HG03378 (cell line): ENCODE measurements around the gene ARX.

Experiments used
- ATAC-seq: cut with Tn5 transposase; IDR thresholded peaks from one replicate; pipeline ENCODE4 v1.9.1; 2021; ENCODE audit warnings: mild to moderate bottlenecking, moderate library complexity; ENCODE audit not compliant: unreplicated experiment

The ARX gene

DNA sequence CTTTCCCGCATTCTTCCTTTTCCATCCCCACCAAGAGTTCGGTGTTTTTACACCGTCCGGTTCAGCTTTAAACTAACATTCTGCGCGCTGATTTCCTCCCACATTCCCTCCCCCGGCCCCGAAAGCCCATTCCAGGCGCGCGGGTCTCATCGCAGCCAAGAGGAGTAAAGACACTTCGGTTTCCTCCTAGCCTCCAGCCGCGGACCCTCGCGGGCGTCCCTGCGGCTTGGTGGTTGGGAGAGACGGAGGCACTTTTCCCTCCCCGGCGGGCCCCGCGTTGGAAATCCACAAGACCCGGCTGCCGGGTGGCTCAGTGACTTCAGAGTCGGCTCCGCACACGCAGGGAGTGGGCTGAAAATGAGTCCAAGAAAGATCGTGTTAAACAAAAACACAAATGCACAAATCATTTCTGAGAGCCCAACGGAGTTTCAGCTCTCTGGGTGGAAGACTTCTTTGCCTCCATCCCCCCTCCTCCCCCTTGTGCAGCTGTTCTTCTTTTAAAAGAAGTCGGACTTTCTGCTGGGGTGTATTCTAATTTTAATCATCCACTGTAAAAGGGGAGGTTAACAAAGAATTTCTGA lies 2.0 kb upstream of the ARX start:
- no peak for ATAC-seq

DNA sequence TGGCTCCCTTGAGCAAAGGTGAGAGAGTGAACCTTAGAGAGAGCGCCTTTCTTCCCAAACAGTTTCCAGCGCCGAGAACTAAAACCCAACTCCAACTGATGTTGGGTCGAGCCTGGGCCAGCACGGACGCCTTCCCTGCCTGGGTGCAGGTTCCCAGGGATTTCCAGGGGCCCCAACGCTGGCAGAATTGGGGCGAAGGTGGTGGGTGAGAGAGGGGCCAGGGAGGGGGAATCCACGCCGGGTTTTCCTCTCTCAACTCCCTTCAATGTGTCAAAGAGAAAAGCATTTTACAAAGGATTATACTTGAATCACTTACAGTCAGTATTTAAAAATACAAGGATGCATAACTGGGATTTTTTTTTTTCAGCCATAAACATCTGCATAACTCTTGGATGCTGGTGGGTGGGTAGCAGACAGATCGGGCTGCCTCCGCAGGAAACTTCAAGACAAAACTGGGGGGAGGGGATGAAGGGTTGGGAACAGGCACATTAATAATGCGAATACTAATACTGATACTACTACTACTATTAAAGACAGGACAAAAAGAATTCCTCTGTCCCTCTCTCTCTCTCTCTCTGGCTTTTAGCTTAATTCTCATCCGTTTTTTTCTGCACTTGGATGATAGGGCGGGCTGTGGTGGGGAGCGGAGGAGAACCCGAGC lies 1.3 kb upstream of the ARX start:
- no peak for ATAC-seq

DNA sequence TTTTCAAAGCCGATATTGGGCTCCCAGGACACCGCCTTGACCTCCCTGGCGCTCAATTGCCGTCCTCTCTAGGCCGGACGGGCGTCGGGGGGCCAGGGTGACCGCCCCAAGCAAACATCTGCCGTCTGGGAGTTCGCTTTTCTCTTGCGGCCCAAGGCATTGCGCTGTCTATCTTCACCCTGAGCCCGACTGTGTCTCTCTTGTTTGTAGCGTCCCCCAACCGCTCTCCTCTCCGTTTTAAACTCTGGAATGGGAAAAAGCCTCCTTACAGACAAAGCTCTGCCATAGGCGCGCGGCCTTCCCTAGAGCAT lies 551 bp upstream of the ARX start:
- no peak for ATAC-seq

DNA sequence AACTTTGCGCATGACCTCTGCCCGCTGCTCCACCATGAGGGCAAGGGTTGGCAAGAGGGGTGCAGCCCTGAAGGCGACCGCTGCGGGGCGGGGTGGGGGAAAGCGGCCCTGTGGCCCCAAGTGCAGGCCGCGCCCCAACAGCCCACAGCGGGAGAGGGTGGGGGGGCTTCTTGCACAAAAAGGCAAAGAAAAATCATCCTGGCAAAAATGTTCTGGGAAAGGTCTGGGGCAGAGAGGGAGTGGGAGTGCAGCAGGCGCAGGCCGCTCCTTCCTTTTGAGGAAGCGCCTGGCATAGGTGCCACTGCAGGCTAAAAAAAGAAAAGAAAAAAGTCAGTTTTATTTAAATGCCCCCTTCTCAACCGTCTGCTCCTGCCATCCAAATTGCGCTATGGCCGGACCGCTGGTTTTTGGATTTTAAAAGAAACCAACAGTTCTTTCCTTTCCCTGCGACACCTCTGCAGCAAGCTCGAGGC lies 1.4 kb downstream of the ARX start:
- no peak for ATAC-seq

DNA sequence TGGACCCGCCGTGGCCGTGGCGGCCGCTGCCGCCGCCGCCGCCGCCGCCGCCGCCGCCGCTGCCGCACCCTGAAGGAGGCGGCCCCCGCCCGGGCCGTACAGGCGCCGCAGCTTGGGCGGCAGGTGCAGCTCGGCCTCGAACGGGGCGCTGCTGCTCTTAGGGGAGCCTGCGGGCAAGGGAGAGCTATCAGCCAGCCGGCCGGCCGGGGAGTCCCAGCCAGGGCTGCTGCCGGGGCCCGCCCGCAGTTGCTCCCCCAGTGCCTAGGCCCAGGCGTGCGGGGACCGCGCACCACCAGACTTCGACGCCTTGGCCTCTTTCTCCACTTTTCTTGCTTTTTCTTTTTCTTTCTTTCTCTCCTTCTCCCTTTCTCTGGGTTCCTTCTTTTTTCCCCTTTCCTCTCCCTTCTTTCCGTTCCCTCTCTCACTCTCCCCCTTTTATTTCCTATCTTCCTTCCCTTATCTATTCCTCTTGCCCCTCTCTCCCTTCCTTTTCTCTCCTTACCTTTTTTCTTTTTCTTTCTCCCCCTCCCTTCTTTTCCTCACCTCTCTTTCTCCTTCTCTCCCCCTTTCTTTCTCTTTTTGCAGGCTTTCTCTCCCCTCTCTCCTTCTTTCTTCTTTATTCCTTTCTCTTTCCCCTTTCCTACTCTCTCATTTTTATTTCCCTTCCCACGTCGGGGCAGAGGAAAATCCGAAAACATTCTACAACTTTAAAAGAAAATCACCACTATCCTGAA lies 2.0 kb downstream of the ARX start:
- no peak for ATAC-seq

DNA sequence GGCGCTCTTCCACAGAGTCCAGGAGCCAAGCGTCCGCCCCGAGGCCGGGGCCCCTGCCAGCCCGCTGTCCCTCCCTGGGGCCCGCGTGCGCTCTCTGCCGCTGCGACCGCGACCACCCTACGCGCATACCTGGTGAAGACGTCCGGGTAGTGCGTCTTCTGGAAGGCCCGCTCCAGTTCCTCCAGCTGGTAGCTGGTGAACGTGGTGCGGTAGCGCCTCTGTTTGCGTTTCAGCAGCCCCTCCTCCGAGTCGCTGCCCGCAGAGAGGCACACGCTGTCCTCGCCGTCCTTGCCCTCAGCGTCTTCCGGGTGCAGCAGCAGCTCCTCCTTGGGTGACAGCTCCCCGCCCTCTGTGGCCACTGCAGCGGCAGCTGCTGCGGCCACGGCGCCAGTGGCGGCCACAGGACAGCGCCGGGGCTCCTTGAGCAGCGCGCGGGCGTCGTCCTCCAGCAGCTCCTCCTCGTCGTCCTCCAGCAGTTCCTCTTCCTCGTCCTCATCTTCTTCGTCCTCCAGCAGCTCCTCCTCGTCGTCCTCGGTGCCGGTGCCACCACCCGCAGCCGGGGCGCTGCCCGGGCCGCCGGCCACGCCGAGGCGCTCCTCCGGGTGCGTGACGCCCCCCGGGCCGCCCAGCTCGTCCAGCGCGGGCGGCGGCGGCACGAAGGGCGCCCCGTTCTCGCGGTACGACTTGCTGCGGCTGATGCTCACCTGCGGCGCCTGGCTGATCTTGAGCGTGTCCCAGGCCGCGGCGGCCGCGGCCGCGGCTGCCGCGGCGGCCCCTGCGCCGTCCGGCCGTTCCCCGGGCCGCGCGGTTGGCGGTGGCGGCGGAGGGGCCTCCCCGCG lies 2.8 kb downstream of the ARX start:
- no peak for ATAC-seq

DNA sequence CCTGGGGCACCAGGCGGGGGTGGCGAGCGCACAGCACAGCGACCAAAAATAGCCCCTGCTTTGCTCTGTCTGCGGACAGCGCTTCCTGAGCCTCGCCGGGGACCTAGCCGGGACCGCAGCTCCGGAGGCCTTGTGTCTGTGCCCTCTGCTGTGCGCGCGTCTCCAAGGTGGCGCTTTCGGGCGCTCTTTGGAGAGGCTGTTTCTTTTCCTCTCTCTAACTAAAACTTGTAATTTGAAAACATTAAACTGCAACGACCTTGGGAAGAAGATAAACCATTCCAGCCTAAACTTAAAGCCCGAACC lies 3.4 kb downstream of the ARX start:
- ATAC-seq, result no peak

DNA sequence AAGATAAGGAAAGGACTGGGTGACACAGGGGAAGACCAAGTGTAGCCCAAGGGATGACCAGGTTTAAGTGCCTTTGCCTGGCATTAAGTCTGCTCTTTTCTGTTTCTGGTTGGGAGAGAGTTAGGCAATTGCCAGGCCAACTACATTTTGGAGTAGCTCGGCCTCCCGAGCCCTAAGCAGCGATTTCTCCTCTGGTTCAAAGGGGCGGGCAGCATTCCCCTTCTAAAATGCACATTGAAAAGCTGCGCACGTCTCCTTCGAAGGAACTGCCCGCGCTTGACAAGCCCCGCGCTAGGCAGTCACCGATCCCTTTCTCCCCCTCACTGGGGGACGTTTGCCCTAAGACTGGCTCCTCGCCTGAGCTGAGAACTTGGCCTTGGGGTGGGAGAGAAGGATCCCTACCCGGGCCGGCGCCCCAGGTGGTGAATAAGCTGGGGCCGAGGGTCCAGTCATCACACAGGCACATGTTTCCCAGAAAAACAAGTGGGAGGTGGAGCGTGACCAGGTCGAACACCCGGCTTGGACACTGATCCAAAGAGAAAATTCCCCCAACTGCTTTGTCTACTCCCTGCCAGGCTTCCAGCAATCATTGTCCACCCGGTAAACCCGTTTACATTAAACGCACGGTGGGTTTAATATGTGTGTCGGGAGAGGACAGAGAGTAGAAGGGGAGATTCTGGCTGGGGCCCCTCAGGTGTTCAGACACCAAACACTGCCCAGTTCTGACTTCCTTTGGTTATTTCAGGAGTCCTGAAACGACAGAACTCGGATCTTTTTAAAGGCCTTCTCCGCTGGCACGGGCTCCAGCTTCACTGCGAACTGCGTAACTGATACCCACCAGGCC lies 4.0 kb downstream of the ARX start:
- no peak for ATAC-seq

DNA sequence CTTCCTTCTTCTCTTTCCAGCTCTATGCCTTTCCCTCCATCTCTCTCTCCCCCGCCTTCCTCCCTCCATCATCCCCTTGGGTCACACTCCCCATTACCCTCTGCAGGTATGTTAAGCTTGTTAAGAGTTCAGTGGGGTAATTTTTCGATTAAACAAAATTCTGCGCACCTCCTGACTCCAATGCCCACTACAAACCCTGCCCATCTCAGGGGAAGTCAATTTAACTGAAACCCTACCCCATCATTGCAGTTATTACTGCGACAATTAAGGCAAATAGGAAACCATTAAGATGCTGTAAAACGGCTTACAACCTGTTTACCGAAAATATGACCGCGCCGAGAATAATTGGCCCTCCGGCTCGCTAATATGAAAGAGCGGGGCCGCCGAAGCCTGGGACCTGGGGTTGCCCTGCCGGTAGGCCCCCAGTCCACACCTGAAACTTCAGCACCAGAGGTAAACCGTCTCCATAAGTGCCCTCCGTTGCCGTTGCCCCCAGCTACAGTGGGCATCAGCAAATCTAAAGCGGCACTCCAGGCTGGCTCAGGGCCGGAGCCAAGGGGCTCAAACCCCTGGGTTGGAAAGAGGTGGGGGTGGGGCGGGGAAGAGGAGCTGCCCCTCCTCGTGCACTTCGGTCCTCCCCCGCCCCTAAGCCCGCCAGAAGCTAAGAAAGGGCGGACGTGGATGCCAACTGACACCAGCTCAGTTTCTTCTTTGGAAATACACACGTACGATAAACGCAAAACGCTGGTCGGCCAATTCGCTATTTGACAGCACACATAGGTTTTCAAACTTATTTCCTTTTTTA lies 4.8 kb downstream of the ARX start:
- no peak for ATAC-seq

DNA sequence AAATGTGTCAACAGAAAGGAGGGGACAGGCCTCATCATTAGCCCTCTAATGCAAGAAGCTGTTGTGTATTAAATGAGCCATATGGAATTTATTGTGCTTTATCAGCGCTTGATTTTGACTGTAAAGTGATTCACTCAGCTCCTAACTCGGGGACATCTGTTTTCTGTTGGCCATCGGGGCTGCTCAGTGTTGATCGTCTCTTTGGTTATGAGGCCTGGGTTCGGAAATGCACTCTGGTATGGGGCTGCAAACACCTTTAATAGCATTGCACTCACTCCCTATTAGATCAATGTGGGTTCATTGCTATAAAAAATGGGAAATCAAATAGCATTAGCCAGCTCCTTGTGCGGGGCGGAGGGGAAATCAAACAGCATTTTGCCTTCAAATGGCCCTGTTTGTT lies 6.4 kb downstream of the ARX start:
- ATAC-seq, result no peak

DNA sequence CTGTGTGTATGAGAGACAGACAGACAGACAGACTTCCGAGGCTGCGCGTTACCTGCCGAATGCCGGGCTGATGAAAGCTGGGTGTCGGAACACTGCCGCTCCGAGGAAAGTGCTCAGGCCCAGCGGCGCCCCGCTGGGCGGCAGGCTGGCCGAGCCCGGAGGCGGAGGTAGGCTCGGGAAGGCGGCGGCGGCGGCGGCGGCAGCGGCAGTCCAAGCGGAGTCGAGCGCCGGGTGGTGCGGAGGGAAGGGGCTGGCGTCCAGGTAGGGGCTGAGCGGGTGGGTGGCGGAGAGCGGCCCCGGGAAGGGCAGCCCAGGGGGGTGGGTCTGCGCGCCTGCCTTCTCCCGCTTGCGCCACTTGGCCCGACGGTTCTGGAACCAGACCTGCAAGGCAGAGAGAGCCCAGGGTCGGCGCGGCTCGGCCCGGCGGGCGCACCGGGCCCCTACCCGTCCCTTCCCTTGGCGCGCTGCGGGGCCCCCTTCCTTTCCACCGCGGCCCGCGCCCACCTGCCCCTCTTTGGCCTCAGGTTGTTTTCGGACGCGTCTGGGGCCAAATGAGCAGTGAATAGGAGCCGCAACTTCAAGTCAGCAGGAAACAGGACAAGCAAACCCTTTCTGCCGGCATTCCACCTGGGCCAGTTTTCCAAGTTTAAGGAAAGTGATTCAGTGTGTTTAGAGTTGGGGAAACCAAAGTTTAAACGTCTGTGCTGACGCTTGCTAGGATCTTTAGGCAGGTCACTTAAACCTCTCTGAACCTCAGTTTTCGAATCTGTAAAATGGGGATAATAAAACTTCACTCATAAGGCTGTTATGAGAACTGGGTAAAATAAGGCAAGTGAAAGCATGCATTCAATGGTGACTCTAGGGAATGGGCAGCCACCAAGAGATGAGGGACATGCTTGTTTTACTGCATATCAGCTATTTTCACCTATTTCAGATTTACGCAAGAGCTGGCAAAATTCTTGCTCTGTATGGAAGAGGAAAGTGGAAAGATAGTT lies 8.4 kb downstream of the ARX start:
- no peak for ATAC-seq

DNA sequence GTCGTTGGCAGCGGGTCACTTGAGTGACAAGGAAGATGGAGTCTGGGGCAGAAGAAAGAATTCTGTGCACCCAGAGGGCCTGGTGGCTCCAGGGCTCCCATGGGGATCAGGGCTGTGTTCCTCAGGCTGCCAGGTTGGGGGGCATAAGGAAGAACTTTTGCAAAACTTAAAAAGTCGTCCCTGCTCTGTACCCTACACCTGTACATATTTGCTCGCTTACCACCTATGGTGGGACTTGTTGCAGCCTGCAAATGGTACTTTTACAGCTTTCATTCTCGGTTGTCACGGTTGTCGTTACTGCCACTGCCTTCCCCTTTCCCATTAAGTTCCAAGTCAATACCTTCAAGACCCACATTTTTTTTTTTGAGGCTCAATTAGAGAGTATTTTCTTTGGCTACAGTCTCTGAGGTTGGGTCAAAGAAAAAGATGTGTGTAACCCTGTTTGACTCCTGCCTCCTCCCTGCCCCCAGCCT lies 9.1 kb downstream of the ARX start:
- no peak for ATAC-seq

DNA sequence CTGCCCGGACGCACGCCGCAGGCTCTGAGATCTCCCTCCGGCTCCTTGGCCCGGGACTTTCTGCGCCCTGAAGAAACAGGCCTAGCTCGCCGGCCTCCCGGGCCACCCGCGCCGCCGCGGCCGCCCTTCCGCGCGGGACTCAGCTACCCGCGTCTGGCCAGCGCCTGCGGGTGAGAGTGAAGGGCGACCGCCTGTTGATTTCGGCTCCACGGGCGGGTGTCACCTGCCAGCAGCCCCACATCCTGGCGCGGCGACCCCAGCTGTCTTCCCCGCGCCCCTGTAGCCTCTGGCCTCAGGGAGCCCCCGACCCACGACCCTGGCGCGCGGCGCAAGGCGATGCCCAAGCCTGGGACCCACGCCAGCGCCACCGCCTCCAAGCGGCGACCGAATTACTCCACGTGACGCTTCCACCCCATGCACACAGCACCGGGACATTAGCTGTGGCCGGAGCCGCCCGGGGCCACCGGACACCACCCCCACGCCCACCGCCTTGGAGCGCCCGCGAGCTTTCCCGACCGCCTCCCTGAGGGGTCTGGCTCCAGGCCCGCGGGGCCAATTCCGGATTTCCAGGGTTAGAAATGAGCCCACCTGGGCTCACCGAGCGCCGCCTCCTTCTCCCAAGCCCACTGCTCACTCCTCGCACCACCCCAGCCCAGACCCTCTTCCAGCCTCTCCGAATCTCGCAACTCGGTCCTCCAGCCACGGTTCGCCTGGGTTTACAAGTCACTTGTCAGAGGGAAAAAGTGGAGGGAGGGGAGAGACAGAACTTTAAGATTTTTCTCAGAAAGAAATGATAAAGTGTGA lies 10.2 kb downstream of the ARX start:
- ATAC-seq, result no peak

DNA sequence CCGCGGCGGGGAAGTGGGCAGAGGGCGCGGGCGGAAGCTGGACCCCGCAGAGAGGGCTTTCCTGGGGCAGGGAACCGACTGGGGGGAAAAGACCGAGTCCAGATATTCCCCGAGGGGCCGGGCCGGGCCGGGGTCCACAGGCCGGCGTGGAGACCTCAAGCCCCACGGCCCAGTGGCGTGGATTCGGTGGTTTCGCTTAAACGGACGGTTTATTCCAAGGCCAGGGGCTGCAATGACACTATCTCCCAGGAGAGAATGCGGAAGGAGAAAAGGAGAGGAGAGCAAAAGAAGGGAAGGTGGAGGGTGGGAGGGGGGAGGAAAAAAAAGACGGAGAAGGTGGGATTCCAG lies 10.8 kb downstream of the ARX start:
- no peak for ATAC-seq

DNA sequence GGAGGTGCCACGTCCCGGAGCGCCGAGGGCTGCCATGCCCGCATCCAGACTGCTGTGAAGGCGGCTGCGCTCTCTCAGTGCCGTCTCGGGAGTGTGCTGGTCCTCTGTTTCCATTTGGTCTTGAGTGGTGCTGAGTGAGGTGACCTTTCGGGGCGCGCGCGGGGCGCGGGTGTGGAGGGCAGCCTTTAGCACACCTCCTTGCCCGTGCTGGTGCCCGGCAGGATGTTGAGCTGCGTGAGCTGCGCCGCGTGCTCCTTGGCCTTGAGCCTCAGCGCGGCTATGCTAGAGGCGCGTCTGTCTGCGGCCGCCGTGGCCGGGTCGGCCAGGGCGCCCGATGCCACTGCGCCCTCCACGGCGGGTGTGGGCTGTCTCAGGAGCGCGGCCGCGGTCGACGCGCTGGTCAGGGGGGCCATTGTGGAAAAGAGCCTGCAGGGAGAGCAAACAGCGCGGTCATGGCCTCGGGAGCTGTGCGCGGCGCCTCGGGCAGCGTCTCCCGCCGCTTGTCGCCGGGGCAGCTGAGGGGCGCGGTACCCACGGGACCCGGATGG lies 11.2 kb downstream of the ARX start:
- no peak for ATAC-seq

DNA sequence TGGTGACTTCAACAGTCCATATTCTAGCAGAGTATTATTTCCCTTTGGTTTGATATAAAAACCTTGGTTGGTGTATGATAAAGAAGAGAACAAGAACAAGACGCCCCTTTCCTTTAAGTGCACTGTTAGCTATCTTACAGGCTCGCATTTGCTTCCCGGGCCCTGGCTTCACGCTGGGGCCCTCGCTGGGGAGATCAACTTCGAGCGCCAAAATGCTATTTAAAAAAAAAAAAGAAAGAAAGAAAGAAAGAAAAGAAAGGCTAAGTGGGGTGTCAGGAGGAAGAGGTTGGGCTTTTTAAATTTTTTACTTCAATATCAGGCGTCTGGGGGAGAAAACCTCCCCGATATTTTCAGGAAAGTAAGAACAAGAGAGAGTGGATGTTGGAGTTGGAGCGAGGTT lies 11.7 kb downstream of the ARX start:
- no peak for ATAC-seq

DNA sequence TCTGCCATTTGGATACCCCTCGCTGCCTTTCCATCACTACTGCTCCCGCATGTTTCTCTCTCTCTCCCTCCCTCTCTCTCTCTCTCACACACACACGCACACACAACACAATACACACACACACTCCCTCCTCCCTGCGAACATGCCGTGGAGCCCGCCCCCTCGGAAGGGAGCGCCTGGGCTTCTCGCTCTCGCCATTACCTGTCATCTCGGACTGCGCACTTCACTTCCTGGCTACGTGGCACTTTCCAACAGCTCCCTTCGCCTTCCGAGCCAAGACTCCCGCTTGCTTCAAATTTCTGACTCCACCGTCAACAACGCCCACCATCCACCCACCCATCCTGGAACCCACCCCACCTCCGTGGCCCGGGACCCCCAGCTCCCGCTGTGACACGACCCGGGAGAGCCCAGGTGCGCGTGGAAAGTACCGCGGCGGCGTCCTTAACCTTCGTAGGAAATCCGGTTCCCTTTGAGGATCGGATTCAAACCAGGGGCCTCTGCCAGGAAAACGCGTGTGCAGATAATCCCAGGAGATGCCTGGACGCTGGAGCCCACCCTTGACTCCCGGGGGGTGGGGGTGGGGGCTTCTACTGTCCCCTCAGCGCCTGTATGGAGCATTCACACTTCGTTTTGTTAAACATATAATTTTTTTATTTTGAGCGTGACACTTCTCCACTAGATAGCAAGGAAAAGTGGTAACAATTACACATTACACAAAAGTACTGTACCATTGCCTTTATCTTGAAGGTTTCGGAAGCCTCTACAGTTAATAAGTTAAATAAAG lies 12.5 kb downstream of the ARX start:
- no peak for ATAC-seq
